ENCODE measurements around the gene CMTM2.

- TF ChIP-seq EZH2 (IDR thresholded peaks at IDR 0.05; ENCODE audit: borderline replicate concordance, insufficient read depth, low read depth, low read length, poor library complexity, severe bottlenecking) (no peak), CTCF (IDR thresholded peaks at IDR 0.05) (no peak)
Measured at GRCh38 chr16:66548868-66549267, 30.4 kb upstream of the CMTM2 start.

Data from B cell (primary cell).